GM21423 (cell line): Measurements from ENCODE around the gene NPLOC4.
"Not testable (repeated sequence)": the region's sequence is repeated elsewhere in the genome, so short reads cannot be mapped to it uniquely, and the experiment has no call there.

Experiments used
- ATAC-seq: cut with Tn5 transposase; IDR thresholded peaks from one replicate; pipeline ENCODE4 v1.9.1; 2021; ENCODE audit warnings: mild to moderate bottlenecking, moderate library complexity; ENCODE audit not compliant: unreplicated experiment

NPLOC4 gene

DNA sequence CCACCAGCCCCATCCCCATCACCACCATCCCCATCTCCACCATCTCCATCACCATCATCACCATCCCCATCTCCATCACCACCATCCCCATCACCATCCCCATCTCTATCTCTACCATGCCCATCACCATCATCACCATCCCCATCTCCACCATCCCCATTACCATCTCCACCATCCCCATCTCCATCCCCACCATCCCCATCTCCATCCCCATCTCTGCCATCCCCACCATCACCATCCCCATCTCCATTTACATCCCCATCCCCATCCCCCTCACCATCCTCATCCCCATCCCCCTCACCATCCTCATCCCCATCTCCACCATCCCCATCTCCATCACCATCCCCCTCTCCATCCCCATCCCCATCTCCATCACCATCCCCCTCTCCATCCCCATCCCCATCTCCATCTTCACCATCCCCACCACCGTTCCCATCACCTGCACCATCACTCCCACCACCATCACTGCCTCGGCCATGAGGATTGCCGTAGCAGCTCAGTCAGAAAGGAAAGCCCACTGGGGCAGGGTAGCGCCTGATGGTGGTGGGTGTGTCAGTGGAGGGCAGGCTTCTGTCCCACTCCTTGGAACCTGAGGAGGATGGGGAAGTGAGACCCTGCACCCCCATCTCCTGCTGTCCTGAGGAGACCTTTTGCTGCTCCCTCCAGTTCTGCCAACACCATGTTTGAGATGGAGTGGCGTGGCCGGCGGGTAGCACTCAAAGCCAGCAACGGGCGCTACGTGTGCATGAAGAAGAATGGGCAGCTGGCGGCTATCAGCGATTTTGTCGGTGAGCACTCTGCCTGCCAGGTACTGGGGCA lies 101.2 kb downstream of the NPLOC4 start:
- no peak for ATAC-seq

GRCh38 chr17:81535007-81535328 lies 101.9 kb downstream of the NPLOC4 start:
- no peak for ATAC-seq

DNA sequence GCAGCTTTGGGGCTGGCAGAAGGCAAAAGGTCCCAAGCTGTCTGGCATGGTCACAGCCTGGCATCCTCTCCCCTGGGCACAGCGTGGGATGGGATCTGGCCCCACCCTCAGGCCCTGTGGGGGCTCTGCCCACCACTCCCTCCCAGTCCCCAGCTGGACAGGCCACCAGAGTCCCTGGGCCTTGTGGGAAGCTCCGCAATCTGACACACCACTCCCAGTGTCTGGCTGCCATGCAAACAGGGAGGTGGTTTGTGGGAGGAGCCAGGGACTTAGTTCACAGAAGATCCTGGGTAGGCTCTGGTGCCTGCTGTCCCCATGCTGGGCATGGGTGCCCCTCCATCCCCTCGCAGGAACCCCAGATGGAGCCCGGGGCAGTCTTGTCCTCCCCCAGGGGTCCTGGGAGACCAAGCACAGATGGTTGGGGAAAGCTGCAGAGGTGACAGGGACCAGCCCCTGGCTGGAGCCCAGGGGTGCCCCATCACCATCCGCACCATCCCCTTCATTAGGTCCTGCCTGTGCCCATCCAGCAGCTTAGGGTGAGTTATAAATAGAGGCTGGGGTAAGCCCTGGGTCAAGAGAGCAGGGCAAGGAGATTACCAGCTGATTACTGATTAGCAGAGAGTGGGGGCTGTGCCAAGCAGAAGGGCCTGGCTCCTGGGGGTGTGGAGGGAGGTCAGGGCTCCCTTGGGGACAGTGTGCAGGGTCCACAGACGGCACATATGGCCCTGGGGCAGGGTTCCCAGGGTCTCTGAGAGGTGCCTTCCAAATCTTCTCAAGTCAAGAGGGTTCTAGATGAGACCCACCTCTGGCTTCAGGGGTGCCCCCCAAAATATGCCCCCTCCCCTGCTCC lies 102.5 kb downstream of the NPLOC4 start:
- ATAC-seq = no peak

- ATAC-seq = no peak
Measured at GRCh38 chr17:81533339-81534141, 103.4 kb downstream of the NPLOC4 start.

DNA sequence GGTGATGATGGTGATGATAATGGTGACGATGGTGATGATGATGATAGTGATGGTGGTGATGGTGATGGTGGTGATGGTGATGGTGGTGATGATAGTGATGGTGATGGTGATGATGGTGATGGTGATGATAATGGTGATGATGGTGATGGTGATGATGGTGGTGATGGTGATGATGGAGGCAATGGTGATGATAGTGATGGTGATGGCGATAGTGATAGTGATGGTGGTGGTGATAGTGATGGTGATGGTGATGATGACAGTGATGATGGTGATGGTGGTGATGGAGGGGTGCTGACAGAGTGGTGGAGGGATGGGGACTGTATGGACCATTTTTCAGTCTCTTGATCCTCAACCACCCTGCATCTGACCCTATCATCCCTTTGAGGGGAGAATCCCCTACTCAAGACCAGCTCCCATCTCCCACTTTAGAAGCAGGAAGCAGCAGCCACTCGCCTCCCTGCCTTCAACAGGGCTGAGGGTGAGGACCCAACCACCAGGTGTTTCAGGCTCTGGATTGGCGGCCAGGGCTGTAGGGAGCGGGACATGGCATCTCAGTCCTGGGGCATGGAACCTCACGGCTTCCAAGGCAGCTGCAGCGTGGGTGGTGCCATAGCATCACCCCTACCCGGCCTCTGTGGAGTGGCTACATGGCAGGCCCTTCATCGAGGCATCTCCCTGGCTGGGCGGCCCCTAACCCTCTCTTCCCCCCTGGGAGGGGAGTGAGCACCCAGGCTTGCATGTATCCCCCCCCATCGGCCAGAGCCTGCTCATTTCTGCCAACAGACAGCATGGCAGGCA lies 104.2 kb downstream of the NPLOC4 start:
- ATAC-seq = no peak

- not testable (repeated sequence) for ATAC-seq
Measured at GRCh38 chr17:81531998-81532404, 104.9 kb downstream of the NPLOC4 start.

- not testable (repeated sequence) for ATAC-seq
Measured at GRCh38 chr17:81531013-81531412, 105.9 kb downstream of the NPLOC4 start.

- ATAC-seq = no peak
Measured at GRCh38 chr17:81529437-81529803, 107.5 kb downstream of the NPLOC4 start.

- no peak for ATAC-seq
Measured at GRCh38 chr17:81528651-81529436, 108.1 kb downstream of the NPLOC4 start.

- ATAC-seq = no peak
Measured at GRCh38 chr17:81528384-81528650, 108.6 kb downstream of the NPLOC4 start.

- ATAC-seq = no peak
Measured at GRCh38 chr17:81527591-81528383, 109.1 kb downstream of the NPLOC4 start, which contains the start of gene FSCN2. Gene FSCN2, plus strand, starts transcription at chr17:81528377. Its CDS starts 155 bp downstream, at chr17:81528532.

- no peak for ATAC-seq
Measured at GRCh38 chr17:81526662-81527571, 110.0 kb downstream of the NPLOC4 start.

GRCh38 chr17:81524865-81525159 lies 112.1 kb downstream of the NPLOC4 start:
- ATAC-seq = no peak

- no peak for ATAC-seq
Measured at GRCh38 chr17:81524039-81524864, 112.7 kb downstream of the NPLOC4 start.

- no peak for ATAC-seq
Measured at GRCh38 chr17:81523402-81524038, 113.4 kb downstream of the NPLOC4 start.

DNA sequence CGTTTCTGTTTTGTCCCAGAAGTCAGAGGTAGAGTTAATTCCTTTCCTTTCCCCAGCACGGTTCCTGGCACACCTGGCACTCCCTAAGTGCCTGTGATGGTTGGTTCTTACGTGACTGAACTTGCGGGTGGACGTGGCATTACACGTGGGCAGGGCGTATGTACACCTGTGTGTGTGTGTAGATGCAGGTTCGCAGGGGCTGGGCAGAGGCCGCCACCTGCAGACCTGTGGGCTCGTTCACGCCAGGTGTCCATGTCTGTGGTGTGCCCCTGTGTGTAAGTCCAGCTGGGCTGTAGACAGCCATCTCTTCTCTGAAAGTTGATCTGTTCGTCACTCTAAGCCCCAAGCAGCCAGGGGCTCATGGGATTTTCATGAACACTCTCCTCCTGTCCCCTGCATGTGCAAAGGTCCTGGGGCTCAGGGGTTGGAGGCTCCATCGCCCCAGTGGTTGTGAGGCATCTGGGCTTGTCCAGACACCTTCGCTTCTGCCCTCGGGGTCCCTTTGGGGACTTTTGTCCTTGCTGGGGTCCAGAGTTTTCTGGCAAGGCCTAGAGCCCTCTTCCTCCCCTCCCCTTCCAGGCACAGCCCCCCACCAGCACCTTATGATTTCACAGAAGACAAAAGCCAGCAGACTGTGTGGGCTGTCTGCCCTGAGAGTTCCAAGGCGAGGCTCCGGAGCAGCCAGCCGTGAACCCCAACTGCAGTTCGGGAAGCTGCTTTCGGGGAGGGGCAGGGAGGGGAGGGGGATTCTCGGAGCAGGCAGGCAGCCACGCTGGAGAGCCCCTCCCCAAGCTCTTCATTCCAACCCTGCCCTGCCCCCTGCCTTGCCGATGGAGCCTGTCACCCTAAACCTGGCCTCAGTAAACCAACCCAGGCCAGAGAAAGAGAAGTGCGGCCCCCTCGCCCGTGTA lies 114.2 kb downstream of the NPLOC4 start:
- no peak for ATAC-seq
